HG03139 (cell line): ENCODE results near the gene GOSR2.
"Not testable (repeated sequence)": the region's sequence is repeated elsewhere in the genome, so short reads cannot be mapped to it uniquely, and the experiment has no call there.

Experiments
- ATAC-seq: cut with Tn5 transposase; IDR thresholded peaks from one replicate; pipeline ENCODE4 v1.9.1; 2021; ENCODE audit not compliant: unreplicated experiment

GOSR2 gene

GRCh38 chr17:46928467-46929261, 5.7 kb downstream of the GOSR2 start:
- ATAC-seq: no peak

- ATAC-seq: no peak
Observed at GRCh38 chr17:46929413-46929812, 6.5 kb downstream of the GOSR2 start.

- no peak for ATAC-seq
Observed at GRCh38 chr17:46930051-46930450, 7.1 kb downstream of the GOSR2 start.

GRCh38 chr17:46931596-46931995, 8.6 kb downstream of the GOSR2 start:
- no peak for ATAC-seq

GRCh38 chr17:46935658-46936266, 12.8 kb downstream of the GOSR2 start:
- ATAC-seq: no peak

GRCh38 chr17:46940692-46941404, 17.9 kb downstream of the GOSR2 start:
- ATAC-seq: no peak

- no peak for ATAC-seq
Observed at GRCh38 chr17:46942441-46943217, 19.7 kb downstream of the GOSR2 start.

- ATAC-seq: no peak
Observed at GRCh38 chr17:46943218-46943500, 20.2 kb downstream of the GOSR2 start.

GRCh38 chr17:46943501-46944393, 20.8 kb downstream of the GOSR2 start:
- no peak for ATAC-seq

- no peak for ATAC-seq
Observed at GRCh38 chr17:46944931-46945330, 22.0 kb downstream of the GOSR2 start.

GRCh38 chr17:46947216-46947615, 24.3 kb downstream of the GOSR2 start:
- no peak for ATAC-seq

- no peak for ATAC-seq
Observed at GRCh38 chr17:46948544-46948943, 25.6 kb downstream of the GOSR2 start.

GRCh38 chr17:46949291-46950174, 26.6 kb downstream of the GOSR2 start:
- ATAC-seq: no peak

- ATAC-seq: no peak
Observed at GRCh38 chr17:46950342-46950996, 27.5 kb downstream of the GOSR2 start.

GRCh38 chr17:46950997-46951621, 28.1 kb downstream of the GOSR2 start:
- no peak for ATAC-seq

GRCh38 chr17:46951706-46952105, 28.7 kb downstream of the GOSR2 start:
- ATAC-seq: no peak

- no peak for ATAC-seq
Observed at GRCh38 chr17:46952115-46952514, 29.2 kb downstream of the GOSR2 start.

GRCh38 chr17:46953191-46953590, 30.2 kb downstream of the GOSR2 start:
- ATAC-seq: not testable (repeated sequence)
